ENCODE results near the gene FKBP7. TPM values are rescaled to one million over a fixed set of nuclear protein-coding genes. Genes with fewer than 3 reads are reported as not detected.

The FKBP7 gene
- total RNA-seq, 3 donors from 2014 or later, result 10.5 to 20.8 (median 16.7) TPM

DNA sequence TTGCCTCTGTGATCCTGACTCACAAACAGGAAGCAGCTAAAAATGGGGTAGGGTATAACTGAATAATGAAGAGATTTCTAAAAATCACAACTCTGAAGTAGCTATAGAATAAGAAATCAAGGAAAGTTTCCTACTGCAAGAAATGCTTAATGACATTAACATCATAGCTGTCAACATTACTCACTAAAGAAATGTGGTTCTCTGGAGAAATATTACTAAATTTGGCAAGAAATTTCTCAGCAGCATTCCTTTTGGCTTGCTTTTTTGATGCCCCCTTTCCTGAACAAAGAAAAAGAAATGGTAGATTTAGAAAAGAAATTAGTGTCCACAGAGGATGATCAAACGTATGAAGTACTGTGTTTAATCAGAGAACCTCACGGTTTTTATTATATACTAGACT, 37.0 kb downstream of the FKBP7 start:
- Histone ChIP-seq H3K27ac (no peak overlapping the region), H3K36me3 (no peaks in the 10 kb centered on the region), H3K9me3 (no peaks in the 10 kb centered on the region), H3K27me3 (no peaks in the 10 kb centered on the region), H3K4me1 (no peaks in the 10 kb centered on the region), H3K4me3 (no peak overlapping the region)
- DNase-seq (ENCODE audit: low spot score in 2 of 2), result no peak
- intact Hi-C loops (cut with DNase I; ENCODE audit: low total_unique reads), result no loop called here
- no peak for TF ChIP-seq POLR2A (IDR thresholded peaks at IDR 0.05)
- TF ChIP-seq, protein P1, sequence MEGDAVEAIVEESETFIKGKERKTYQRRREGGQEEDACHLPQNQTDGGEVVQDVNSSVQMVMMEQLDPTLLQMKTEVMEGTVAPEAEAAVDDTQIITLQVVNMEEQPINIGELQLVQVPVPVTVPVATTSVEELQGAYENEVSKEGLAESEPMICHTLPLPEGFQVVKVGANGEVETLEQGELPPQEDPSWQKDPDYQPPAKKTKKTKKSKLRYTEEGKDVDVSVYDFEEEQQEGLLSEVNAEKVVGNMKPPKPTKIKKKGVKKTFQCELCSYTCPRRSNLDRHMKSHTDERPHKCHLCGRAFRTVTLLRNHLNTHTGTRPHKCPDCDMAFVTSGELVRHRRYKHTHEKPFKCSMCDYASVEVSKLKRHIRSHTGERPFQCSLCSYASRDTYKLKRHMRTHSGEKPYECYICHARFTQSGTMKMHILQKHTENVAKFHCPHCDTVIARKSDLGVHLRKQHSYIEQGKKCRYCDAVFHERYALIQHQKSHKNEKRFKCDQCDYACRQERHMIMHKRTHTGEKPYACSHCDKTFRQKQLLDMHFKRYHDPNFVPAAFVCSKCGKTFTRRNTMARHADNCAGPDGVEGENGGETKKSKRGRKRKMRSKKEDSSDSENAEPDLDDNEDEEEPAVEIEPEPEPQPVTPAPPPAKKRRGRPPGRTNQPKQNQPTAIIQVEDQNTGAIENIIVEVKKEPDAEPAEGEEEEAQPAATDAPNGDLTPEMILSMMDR (IDR thresholded peaks at IDR 0.05), result no peak

- Histone ChIP-seq H3K4me3 (no peak overlapping the region), H3K9me3 (no peaks in the 10 kb centered on the region), H3K4me1 (no peaks in the 10 kb centered on the region), H3K27me3 (no peaks in the 10 kb centered on the region), H3K27ac (no peak overlapping the region), H3K36me3 (no peaks in the 10 kb centered on the region)
- TF ChIP-seq POLR2AphosphoS5 (IDR thresholded peaks at IDR 0.05) (no peak), POLR2A (IDR thresholded peaks at IDR 0.05) (no peak)
- TF ChIP-seq, protein P1 (IDR thresholded peaks at IDR 0.05), result no peak
- intact Hi-C loops (cut with DNase I; ENCODE audit: low total_unique reads), result no loop called here
- no peak for DNase-seq (ENCODE audit: low spot score in 2 of 2)
Measured at GRCh38 chr2:178436662-178437061, 41.7 kb downstream of the FKBP7 start.

- no peak overlapping the region for H3K27ac ChIP-seq
- H3K27me3 ChIP-seq, result no peaks in the 10 kb centered on the region
- H3K9me3 ChIP-seq, result peaks cover 0 to 1% of the 10 kb centered on the region in 2 donors
- TF ChIP-seq, protein P1 (IDR thresholded peaks at IDR 0.05), result no peak
- TF ChIP-seq POLR2A (IDR thresholded peaks at IDR 0.05) (no peak), POLR2AphosphoS5 (IDR thresholded peaks at IDR 0.05) (no peak)
- no peak for DNase-seq (ENCODE audit: low spot score in 2 of 2)
- no peaks in the 10 kb centered on the region for H3K4me1 ChIP-seq
- intact Hi-C loops (cut with DNase I; ENCODE audit: low total_unique reads), result no loop called here
- no peak overlapping the region for H3K4me3 ChIP-seq
- H3K36me3 ChIP-seq, result no peaks in the 10 kb centered on the region
Measured at GRCh38 chr2:178429336-178429735, 49.1 kb downstream of the FKBP7 start.

GRCh38 chr2:178428396-178428806, 50.0 kb downstream of the FKBP7 start:
- no peaks in the 10 kb centered on the region for H3K36me3 ChIP-seq
- H3K27ac ChIP-seq, result no peak overlapping the region
- TF ChIP-seq, protein P1 (IDR thresholded peaks at IDR 0.05), result no peak
- no peak for TF ChIP-seq POLR2A (IDR thresholded peaks at IDR 0.05)
- no peak for DNase-seq (ENCODE audit: low spot score in 2 of 2)
- H3K4me1 ChIP-seq, result no peaks in the 10 kb centered on the region
- intact Hi-C loops (cut with DNase I; ENCODE audit: low total_unique reads), result no loop called here
- no peak overlapping the region for H3K4me3 ChIP-seq
- H3K27me3 ChIP-seq, result no peaks in the 10 kb centered on the region
- peaks cover 0 to 6% of the 10 kb centered on the region in 2 donors for H3K9me3 ChIP-seq

- no peaks in the 10 kb centered on the region for H3K27me3 ChIP-seq
- H3K27ac ChIP-seq, result no peak overlapping the region
- H3K4me3 ChIP-seq, result no peak overlapping the region
- H3K4me1 ChIP-seq, result no peaks in the 10 kb centered on the region
- intact Hi-C loops (cut with DNase I; ENCODE audit: low total_unique reads), result no loop called here
- TF ChIP-seq POLR2AphosphoS5 (IDR thresholded peaks at IDR 0.05) (no peak), POLR2A (IDR thresholded peaks at IDR 0.05) (no peak)
- TF ChIP-seq, protein P1 (IDR thresholded peaks at IDR 0.05), result no peak
- H3K36me3 ChIP-seq, result no peaks in the 10 kb centered on the region
- no peak for DNase-seq (ENCODE audit: low spot score in 2 of 2)
- peaks cover 0 to 6% of the 10 kb centered on the region in 2 donors for H3K9me3 ChIP-seq
Measured at GRCh38 chr2:178427458-178427857, 50.9 kb downstream of the FKBP7 start.
